Stimulated activated CD4-positive, alpha-beta T cell treated with anti-CD3 and anti-CD28 coated beads, Interleukin-2, amount 100 ng/mL, for 4 hours (primary cell): ENCODE data around the gene PLD3.
"Not testable (repeated sequence)": the region's sequence is repeated elsewhere in the genome, so short reads cannot be mapped to it uniquely, and the experiment has no call there.

Source experiments
- DNase-seq: peaks from one replicate; pipeline ENCODE4 v3.0.0-alpha.2; 2020; ENCODE audit warnings: low read depth

The PLD3 gene

DNA sequence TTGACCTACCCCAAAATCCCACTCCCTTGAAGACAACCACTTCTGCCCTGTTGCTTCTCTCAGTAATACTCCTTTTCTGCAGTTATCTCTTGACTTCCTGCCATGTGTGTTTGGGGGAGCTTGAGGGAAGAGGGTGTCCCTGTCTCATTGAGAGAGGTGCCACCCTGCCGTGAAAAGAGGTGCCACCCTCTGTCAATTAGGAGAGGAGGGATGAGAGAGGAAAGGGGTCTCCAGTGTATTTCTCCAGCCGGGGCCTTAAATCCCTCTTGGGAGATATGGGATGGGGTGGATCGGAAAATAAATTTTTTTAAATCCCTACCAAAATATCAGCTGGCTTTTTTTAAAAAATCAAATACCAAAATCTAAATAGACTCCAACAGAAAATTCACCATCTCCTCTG, 16.5 kb downstream of the PLD3 start:
- DNase-seq: no peak

DNA sequence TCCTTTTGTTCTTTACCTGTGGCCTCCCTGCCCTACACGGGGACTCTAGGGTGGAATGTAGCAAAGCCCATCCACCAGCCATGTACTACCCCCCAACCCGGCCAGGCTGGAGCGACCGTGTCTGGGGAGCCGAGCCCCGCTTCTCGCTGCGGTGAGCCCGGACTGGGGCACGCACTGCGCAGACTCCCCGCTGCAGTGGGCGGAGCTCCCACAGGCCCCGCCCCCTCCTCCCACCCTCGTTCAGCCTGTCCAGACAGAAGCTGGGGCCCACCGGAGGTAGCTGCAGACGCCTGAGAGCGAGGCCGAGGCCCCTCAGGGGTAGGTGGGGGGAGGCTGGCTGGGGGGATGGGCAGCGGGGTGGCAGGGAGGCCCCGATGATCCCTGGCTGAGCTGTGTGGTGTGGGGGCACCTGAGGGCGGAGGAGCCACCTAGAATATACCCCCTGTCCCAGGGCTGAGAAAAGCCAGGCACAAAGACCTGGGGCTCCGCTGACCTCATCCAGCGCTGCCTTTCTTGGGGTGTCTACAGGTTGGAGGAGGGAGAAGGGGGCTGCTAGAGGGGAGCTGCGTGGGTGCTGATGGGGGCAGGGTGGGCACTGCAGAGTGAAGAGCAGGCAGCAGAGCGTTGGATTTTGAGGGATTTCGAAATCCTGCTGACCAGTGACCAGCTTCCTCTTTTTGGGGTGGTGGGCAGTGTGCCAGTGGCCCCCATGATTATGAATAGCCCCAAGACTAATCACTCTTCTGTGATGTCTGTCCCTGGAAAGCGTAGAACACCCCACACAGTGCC, 17.3 kb downstream of the PLD3 start:
- DNase-seq: peak; percentile 16

DNA sequence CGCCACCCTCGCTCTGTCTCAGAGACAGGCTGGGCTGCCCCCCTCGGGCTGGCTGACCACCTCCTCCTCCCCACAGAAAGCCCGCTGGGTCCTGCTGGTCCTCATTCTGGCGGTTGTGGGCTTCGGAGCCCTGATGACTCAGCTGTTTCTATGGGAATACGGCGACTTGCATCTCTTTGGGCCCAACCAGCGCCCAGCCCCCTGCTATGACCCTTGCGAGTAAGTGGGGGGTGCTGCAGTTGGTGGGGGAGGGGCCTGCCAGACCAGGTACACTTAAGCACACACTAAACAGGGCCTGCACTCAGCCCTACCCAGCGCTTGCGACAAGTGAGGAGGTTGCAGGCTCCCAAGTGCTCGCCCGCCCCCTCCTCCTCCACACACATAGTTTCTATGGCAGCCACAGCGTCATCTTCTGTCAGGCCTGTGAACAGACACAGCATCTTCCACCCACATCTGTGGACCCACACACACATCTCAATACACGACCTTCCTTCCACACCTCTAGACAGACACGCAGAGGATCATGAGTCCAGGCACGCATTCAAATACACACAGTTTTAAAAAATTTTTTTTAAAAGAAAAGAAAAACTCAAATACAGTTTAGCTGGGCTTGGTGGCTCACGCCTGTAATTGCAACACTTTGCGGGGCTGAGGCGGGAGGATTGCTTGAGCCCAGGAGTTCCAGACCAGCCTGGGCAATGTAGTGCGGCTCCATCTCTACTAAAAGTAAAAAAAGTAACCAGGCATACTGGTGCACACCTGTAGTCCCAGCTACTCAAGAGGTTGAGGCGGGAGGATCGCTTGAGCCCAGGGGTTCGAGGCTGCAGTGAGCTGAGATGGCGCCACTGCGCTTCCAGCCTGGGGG, 18.4 kb downstream of the PLD3 start:
- DNase-seq: no peak

DNA sequence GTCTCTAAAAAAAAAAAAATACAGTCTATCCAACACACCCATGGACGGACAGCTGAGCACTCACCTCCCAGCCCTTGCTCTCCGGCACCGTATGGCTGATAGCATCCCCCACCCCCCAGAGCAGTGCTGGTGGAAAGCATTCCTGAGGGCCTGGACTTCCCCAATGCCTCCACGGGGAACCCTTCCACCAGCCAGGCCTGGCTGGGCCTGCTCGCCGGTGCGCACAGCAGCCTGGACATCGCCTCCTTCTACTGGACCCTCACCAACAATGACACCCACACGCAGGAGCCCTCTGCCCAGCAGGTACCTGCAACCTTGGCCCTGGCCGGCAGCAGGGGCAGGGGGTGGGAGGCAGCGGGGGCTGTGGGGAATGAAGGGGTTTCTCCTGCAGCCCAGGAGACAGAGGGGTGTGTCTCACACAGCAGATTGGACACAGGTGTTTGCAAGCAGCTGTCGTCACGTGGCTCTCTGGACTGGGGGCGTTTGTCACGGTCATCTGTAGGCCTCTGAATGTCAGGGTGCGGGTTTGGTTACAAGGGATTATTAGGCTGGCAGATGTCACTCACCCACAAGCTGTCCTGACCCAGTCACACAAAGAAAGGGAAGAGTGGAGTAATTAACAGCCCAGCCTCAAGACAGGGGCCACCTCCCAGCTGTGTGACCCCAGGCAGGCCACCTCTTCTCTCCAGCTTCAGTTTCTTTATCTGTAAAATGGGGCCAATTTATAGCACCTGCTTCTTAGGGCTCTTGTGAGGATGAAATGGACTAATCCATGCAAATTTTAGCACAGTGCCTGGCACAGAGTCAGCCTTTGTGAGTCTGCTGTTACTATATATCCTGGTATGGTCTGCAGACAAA, 19.3 kb downstream of the PLD3 start:
- no peak for DNase-seq

DNA sequence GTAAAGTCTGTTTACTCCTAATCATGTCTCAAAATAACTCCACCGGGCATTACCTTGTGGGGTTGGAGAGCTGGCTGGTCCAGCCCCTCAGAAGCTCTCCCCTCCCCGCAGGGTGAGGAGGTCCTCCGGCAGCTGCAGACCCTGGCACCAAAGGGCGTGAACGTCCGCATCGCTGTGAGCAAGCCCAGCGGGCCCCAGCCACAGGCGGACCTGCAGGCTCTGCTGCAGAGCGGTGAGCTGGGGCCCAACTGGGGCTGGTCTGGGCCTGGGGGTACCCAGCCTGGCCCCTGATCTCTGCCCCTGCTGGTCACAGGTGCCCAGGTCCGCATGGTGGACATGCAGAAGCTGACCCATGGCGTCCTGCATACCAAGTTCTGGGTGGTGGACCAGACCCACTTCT, 21.3 kb downstream of the PLD3 start:
- DNase-seq: no peak

DNA sequence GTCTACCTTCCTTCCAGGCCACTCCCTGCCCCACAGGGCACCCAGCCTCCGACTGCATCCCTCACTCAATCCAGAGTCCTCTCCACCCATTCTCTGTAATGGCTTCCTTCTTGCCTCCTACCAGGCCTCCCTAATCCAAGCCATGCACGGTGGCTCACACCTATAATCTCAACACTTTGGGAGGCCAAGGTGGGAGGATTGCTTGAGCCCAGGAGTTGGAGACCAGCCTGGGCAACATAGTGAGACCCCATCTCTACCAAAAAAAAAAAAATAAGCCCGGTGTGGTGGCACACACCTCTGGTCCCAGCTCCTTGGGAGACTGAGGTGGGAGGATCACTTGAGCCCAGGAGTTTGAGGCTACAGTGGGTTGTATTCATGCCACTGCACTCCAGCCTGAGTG, 21.8 kb downstream of the PLD3 start:
- not testable (repeated sequence) for DNase-seq

DNA sequence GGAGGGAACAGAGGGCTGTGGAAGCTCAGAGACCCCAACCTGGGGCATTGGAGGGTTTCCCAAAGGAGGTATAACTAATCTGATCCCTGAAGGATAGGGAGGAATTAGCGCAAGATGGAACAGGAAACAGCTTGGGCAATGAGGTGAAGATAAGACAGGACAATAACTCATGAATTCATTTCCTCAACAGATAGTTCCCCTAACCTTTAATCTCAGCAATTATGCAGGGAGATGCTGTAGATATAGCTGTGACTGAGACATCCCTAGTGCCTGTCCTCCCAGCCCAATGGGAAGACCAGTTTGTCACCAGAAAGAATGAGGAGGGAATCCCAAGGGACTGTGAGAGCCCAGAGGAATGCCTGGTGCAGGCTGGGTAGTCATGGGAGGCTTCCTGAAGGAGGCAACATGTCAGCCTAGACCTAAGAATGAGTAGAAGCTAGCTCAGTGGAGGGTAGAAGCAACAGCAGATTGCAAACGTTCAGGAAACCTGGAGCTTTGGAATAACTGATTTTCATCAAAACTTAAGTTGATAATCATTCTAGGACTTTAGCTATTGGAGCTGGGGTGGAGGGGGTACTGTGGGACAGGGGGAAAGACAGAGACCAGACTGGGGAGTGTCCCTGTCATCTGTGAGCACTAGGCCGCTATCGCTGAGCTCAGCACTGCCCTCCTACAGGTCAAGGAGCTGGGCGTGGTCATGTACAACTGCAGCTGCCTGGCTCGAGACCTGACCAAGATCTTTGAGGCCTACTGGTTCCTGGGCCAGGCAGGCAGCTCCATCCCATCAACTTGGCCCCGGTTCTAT, 22.7 kb downstream of the PLD3 start:
- no peak for DNase-seq

DNA sequence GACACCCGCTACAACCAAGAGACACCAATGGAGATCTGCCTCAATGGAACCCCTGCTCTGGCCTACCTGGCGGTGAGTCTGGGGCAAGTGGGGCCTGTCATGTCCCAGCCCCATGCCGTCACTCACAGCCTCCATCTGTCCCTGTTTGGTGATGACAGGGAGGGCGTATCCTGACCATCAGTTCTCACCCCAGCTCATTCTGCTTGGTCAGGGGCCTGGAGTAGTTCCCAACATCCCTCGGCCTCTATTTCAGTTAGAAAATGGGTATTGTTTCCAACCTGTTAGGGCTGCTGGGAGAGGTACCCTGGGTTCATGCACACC, 23.3 kb downstream of the PLD3 start:
- DNase-seq: no peak

DNA sequence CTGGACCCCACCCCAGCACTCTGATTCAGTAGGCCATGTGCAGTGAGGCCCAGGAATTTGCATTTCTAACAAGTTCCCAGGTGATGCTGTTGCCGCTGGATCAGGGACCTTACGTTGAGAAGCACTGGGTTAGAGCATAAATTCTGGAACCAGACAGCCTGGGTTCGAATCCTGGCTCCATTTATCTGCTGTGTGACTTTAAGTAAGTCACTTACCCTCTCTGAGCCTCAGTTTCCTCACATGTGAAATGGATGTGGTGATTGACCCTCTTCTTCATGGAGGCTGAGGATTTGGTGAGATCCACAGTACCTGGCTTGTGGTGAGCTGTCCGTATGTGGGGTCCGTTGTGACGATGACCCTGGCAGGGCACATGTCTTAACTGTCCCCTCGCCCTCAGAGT, 25.6 kb downstream of the PLD3 start:
- DNase-seq: no peak

DNA sequence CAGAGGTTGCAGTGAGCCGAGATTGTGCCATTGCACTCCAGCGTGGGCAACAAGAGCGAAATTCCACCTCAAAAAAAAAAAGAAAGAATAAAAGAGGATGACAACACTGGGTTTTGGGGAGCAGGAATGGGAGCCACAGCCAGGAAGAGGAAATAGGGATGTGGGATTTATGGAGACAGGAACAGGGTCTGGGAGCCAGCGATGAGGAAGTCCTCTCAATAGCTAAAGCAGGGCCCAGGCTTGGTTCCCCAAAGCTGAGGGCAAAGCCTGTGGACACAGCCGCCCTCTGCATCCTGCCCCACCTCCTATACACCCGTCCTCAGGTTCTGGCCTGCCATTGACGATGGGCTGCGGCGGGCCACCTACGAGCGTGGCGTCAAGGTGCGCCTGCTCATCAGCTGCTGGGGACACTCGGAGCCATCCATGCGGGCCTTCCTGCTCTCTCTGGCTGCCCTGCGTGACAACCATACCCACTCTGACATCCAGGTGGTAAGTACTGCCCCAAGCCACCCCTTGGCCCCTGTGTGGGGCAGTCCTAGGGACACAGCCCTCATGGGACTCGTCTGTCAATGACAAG, 27.9 kb downstream of the PLD3 start:
- DNase-seq: no peak

DNA sequence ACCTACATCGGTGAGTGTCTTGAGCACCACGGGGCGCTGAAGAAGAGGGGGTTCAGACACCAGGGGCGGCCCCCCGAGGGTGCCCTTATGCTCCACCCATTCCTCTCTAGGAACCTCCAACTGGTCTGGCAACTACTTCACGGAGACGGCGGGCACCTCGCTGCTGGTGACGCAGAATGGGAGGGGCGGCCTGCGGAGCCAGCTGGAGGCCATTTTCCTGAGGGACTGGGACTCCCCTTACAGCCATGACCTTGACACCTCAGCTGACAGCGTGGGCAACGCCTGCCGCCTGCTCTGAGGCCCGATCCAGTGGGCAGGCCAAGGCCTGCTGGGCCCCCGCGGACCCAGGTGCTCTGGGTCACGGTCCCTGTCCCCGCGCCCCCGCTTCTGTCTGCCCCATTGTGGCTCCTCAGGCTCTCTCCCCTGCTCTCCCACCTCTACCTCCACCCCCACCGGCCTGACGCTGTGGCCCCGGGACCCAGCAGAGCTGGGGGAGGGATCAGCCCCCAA, 29.4 kb downstream of the PLD3 start:
- DNase-seq: no peak

DNA sequence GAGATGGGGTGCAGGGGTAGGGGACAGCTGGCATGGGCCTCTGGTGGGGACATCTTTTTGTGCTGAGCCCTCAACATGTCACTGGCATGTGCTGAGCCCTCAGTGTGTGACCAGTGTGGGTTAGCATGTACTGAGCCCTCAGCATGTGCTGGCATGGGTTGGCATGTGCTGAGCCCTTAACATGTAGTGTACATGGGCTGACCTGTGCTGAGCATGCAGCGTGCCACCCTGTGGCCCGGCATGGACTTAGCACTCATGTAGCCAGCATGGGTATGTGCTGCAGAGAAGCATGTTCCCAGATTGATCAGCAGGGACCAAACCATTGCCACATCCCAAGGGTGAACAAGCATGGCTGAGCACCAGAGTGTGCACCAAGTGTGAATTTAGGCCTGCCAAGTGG, 30.0 kb downstream of the PLD3 start:
- no peak for DNase-seq

DNA sequence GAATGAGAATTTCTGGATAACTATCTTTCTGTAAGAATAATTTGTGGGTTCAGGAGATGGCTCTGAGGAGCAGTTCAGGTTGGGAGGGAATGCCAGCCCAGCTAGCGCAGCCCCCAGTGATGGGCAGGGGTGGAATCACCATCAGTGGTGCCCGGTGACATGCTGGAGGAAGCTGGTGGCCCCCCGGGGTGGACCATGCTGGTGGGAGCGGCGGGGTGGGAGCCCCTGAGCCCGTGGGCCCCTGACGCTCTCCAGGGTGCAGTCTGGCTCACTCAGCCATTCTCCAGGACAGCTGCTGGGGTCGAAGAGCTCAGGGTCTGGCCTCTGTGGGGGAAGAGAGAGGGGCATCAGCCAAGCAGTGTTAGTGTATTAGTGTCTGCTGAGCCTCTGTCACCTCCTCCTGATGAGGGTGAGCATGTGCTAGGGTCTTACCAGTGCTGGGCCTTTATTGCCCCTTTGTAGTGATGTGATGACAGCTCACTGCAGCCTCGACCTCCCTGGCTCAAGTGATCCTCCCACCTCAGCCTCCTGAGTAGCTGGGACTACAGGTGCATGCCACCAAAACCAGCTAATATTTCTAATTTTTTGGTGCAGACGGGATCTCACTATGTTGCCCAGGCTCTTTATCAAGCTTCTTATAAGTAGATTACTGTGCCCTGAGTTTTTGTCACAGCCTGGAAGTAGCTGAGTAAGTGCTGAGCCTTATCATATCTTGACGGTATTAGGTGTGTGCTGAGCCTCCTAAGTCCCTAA, 31.1 kb downstream of the PLD3 start:
- no peak for DNase-seq

DNA sequence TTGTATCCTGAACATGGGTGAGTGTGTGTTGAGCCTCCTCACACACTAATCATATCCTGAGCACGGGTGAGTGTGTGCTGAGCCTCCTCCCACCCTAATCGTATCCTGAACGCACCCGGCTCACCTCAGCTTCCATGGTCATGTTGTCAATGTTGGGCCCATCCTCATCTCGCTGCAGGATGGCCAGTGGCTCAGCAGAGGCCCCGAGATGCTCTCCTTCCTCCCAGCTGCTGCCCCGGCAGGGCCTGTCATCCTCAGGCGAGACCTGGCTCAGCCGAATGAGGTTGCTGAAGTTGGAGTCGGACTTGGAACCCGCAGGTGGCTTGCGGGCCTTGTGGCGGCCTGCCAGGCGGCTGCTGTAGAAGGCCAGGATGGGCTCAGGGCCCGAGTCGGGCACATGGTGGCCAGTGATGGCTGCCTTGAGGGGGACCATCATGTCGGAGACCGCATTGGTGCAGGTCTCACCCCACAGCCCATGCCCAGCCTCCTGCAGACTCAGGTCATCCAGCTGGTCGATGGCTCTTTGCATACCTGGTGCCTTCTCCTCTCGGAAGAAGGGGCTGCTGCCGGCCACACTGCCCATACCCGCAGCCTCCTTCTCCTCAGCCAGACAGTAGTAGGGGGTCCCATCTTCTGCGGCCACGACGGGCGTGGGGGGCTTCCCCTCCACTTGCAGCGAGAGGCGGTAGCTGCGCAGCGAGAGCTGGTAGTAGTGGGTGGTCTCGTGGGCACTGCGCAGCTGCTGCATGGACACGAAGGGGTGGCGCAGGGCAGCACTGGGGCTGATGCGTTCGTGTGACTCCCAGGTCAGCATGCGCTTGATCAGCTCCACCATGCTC, 31.9 kb downstream of the PLD3 start:
- no peak for DNase-seq

DNA sequence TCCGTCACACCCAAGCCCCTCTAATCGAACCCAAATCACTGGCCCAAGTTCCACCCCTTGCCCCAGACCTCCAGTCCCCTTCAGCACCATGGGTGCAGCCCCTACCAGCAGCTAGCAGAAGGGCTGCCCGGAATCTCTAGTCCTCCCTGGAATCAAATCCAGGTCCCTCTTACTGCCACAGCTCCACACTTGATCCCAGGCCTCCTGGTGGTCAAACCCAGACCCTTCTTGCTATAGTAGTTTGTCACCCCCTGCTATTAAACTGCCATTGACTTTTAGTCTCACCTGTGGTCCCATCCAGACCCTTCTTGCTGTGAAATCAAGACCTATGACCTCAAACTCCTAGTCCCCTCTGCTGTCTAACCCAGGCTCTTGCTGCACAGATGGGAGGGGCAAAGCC, 32.8 kb downstream of the PLD3 start:
- no peak for DNase-seq

DNA sequence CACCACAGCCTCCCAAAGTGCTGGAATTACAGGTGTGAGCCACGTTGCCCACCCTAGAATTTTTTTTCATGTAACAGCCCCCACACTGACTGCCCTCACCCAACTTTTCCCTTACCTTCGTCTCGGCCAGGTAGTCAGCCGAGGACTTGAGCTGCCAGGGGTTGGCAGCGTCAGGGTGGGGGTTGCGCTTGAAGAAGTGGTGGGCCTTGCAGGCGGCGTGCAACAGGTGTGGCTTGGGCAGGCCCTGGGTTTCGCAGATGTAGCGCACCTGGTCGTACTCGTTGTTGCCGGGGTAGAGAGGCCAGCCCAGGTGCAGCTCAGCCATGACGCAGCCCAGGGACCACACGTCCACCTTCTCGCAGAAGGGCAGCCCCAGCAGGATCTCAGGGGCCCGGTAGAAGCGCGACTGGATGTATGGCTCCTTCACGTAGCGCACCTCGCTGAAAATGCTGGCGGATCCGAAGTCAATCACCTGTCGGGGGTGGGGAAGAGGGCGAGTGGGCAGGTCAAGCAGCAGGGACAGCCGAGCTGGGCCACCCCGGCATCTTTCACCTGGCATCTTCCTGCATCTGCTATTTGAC, 35.3 kb downstream of the PLD3 start:
- no peak for DNase-seq

DNA sequence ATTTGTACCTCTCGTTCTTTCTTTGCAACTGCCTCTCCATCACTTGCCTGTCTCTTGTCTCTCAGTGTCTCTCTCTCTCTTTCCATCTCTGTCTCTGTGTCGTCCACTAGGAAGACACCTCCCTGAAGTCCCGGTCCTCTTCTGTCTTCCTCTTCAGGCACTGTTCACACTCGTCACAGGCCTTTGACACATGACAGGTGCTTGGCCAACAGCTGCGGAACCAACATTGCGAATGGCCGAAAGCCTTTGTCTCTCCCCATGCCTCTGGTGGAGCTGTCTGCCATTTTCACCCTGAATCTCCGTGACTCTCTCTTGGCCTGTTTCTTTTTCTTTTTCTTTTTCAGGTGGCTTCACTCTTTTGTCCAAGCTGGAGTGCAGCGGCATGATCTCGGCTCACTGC, 38.7 kb downstream of the PLD3 start:
- no peak for DNase-seq

DNA sequence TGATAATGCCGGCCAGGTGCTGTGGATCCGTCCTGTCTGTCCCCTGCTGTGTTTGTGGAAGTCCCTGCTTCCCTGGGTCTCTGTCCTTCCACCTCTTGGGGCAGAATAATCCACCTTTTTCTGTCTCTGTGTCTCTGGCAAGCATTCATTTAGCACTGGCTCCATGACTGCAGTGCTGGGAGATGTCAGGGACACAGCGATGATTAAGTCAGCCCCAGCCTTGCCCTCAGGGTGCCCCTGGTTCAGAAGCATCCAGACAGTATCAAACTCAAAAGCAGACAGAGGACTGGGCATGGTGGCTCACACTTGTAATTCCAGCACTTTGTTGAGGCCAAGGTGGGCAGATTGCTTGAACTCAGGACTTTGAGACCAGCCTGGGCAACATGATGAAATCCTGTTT, 40.0 kb downstream of the PLD3 start:
- no peak for DNase-seq

DNA sequence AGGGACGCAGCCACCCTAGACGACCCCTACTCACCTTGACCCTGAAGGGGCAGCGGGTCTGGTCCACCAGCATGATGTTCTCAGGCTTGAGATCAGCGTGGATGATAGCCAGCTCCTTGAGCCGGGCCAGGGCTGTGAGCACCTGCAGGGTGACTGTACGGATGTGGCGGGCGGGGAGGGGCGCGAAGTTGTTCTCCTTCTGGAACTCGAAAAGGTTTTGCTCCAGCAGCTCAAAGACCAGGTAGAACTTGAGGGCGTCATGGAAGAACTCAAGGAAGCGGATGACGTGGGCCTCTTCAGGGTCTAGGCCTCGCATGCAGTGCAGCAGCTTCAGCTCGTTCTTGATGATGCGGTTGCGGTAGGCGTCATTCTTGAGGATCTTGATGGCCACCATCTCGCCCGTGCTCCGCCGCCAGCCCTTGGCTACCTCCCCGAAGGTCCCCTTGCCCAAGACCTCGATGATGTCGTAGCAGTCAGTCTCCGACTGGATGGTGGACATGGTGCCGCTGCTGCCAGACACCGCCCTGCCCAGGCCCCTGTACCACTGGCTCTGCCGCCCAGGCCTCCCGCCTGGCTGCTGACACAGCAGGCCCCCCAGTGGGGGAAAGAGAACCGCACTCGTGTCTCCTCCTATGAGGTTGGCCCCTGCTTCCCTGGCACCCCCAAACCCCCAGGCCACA, 41.0 kb downstream of the PLD3 start:
- DNase-seq: no peak
